ENCODE data around the gene FAM171A2.

- TF ChIP-seq CTCF (conservative IDR thresholded peaks at IDR 0.05) (no peak), ZFX (IDR thresholded peaks at IDR 0.05) (no peak)
Measured at GRCh38 chr17:44324092-44324570, 39.5 kb downstream of the FAM171A2 start.

Data from C4-2B (cell line).